ENCODE results near the gene SLX4IP. TPM values are rescaled to one million over a fixed set of nuclear protein-coding genes. Genes with fewer than 3 reads are reported as not detected.
A peak's percentile ranks its signal among the peaks of the same experiment; 100 is the strongest.

The SLX4IP gene
- total and polyA plus RNA-seq, 2 donors (not counting 1 experiment from before 2014, with no cell fraction given), result 1.9 to 8.1 TPM

DNA sequence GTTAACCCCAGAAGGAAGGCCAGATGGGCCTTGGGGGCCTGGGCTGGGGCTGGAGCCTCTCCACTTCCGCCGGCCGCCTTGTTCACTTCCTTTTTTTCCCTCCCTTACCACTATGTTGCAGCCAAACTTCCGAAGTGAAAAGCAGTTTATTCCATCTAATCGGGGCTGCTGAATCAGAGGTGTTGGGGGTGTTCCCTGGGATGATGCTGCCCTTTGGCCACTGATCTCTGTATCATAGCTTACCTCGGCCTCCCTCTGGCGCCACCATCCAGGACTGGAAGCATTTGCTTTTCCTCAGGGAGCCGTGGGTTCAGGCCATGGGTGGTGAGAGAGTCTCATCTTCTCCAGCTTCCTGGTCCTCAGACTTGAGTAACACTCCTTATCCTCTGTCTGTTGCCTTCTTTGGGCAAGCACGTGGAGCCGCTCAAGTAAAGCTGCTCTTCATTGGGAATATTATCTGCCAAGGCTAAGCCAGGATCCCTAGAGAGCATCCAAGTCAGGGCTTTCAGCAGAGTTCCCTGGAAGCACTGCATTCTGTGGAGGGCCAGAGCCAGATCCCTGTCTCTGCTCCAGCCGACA lies 39.6 kb downstream of the SLX4IP start:
- no peaks in the 10 kb centered on the region for H3K4me1 ChIP-seq (ENCODE audit: control insufficient read depth, extremely low read depth, insufficient read depth, low read length)
- H2AFZ ChIP-seq (ENCODE audit: low read length), result no peak overlapping the region
- H3K4me2 ChIP-seq (ENCODE audit: extremely low read depth, insufficient read depth, low read length), result no peak overlapping the region
- H3K79me2 ChIP-seq (ENCODE audit: control insufficient read depth, insufficient read depth, low read length), result no peaks in the 10 kb centered on the region
- no peak for TF ChIP-seq EZH2 (IDR thresholded peaks at IDR 0.05; ENCODE audit: low read length, missing control alignments)
- TF ChIP-seq, protein P1, sequence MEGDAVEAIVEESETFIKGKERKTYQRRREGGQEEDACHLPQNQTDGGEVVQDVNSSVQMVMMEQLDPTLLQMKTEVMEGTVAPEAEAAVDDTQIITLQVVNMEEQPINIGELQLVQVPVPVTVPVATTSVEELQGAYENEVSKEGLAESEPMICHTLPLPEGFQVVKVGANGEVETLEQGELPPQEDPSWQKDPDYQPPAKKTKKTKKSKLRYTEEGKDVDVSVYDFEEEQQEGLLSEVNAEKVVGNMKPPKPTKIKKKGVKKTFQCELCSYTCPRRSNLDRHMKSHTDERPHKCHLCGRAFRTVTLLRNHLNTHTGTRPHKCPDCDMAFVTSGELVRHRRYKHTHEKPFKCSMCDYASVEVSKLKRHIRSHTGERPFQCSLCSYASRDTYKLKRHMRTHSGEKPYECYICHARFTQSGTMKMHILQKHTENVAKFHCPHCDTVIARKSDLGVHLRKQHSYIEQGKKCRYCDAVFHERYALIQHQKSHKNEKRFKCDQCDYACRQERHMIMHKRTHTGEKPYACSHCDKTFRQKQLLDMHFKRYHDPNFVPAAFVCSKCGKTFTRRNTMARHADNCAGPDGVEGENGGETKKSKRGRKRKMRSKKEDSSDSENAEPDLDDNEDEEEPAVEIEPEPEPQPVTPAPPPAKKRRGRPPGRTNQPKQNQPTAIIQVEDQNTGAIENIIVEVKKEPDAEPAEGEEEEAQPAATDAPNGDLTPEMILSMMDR (conservative IDR thresholded peaks at IDR 0.05 in 1 of 2, IDR thresholded peaks at IDR 0.05 in 1 of 2; ENCODE audit: low read depth in 1 of 2, low read length in 2 of 2), result no peak
- DNase-seq (ENCODE audit: low read depth in 2 of 2), result no peak
- no peaks in the 10 kb centered on the region for H3K27me3 ChIP-seq (ENCODE audit: control insufficient read depth, insufficient read depth, low read length)
- H3K36me3 ChIP-seq (ENCODE audit: control insufficient read depth, insufficient read depth, low read length), result no peaks in the 10 kb centered on the region
- H3K27ac ChIP-seq (ENCODE audit: insufficient read depth, low read length), result no peak overlapping the region
- no peak overlapping the region for H3K9ac ChIP-seq (ENCODE audit: insufficient read depth, low read length)
- H3K9me3 ChIP-seq (ENCODE audit: control insufficient read depth, insufficient read depth, low read depth, low read length), result no peaks in the 10 kb centered on the region
- H3K4me3 ChIP-seq (replicated peaks in 1 of 4; ENCODE audit: control extremely low read depth in 1 of 4, insufficient read depth in 1 of 4, low read depth in 3 of 4, low read length in 4 of 4), result no peak overlapping the region
- no peaks in the 10 kb centered on the region for H4K20me1 ChIP-seq (ENCODE audit: control insufficient read depth, extremely low read depth, insufficient read depth, low read length)

- H3K27me3 ChIP-seq (ENCODE audit: control insufficient read depth, insufficient read depth, low read length), result no peaks in the 10 kb centered on the region
- no peaks in the 10 kb centered on the region for H3K9me3 ChIP-seq (ENCODE audit: control insufficient read depth, insufficient read depth, low read depth, low read length)
- no peak overlapping the region for H3K27ac ChIP-seq (ENCODE audit: insufficient read depth, low read length)
- no peaks in the 10 kb centered on the region for H3K36me3 ChIP-seq (ENCODE audit: control insufficient read depth, insufficient read depth, low read length)
- no peak overlapping the region for H2AFZ ChIP-seq (ENCODE audit: low read length)
- H3K4me3 ChIP-seq (replicated peaks in 1 of 4; ENCODE audit: control extremely low read depth in 1 of 4, insufficient read depth in 1 of 4, low read depth in 3 of 4, low read length in 4 of 4), result no peak overlapping the region
- no peak overlapping the region for H3K9ac ChIP-seq (ENCODE audit: insufficient read depth, low read length)
- H3K4me2 ChIP-seq (ENCODE audit: extremely low read depth, insufficient read depth, low read length), result no peak overlapping the region
- H3K4me1 ChIP-seq (ENCODE audit: control insufficient read depth, extremely low read depth, insufficient read depth, low read length), result no peaks in the 10 kb centered on the region
- no peaks in the 10 kb centered on the region for H3K79me2 ChIP-seq (ENCODE audit: control insufficient read depth, insufficient read depth, low read length)
- no peaks in the 10 kb centered on the region for H4K20me1 ChIP-seq (ENCODE audit: control insufficient read depth, extremely low read depth, insufficient read depth, low read length)
- no peak for DNase-seq (ENCODE audit: low read depth in 2 of 2)
- TF ChIP-seq, protein P1 (conservative IDR thresholded peaks at IDR 0.05 in 1 of 2, IDR thresholded peaks at IDR 0.05 in 1 of 2; ENCODE audit: low read depth in 1 of 2, low read length in 2 of 2), result no peak
- TF ChIP-seq EZH2 (IDR thresholded peaks at IDR 0.05; ENCODE audit: low read length, missing control alignments), result no peak
Observed at GRCh38 chr20:10475225-10475624, 40.1 kb downstream of the SLX4IP start.

DNA sequence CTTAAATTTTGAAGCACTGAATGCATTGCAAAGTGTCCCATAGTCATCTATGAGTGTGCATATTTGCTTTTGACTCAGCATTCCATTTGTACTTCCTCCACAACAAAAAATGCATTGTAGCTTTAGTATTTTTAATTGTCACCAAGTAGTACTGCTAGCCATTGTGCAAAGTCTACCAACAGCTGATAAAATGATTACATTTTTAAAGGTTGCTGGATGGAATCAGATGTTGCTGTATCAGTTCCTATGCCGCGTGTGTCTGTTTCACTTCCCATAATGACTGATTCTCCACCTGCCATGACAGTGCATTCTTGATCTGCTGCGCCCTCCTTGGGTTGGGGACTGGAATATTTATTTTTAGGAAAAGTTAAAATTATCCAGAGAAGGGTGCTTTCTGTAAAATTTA lies 41.2 kb downstream of the SLX4IP start:
- H3K27ac ChIP-seq (ENCODE audit: insufficient read depth, low read length), result no peak overlapping the region
- no peak overlapping the region for H2AFZ ChIP-seq (ENCODE audit: low read length)
- no peaks in the 10 kb centered on the region for H3K79me2 ChIP-seq (ENCODE audit: control insufficient read depth, insufficient read depth, low read length)
- H3K9ac ChIP-seq (ENCODE audit: insufficient read depth, low read length), result no peak overlapping the region
- peak in 1 of 2 donors; percentile 29 for DNase-seq (ENCODE audit: low read depth in 2 of 2)
- no peak overlapping the region for H3K4me2 ChIP-seq (ENCODE audit: extremely low read depth, insufficient read depth, low read length)
- H4K20me1 ChIP-seq (ENCODE audit: control insufficient read depth, extremely low read depth, insufficient read depth, low read length), result no peaks in the 10 kb centered on the region
- TF ChIP-seq EZH2 (IDR thresholded peaks at IDR 0.05; ENCODE audit: low read length, missing control alignments), result no peak
- TF ChIP-seq, protein P1 (conservative IDR thresholded peaks at IDR 0.05 in 1 of 2, IDR thresholded peaks at IDR 0.05 in 1 of 2; ENCODE audit: low read depth in 1 of 2, low read length in 2 of 2), result no peak
- no peaks in the 10 kb centered on the region for H3K9me3 ChIP-seq (ENCODE audit: control insufficient read depth, insufficient read depth, low read depth, low read length)
- H3K27me3 ChIP-seq (ENCODE audit: control insufficient read depth, insufficient read depth, low read length), result no peaks in the 10 kb centered on the region
- no peaks in the 10 kb centered on the region for H3K4me1 ChIP-seq (ENCODE audit: control insufficient read depth, extremely low read depth, insufficient read depth, low read length)
- no peaks in the 10 kb centered on the region for H3K36me3 ChIP-seq (ENCODE audit: control insufficient read depth, insufficient read depth, low read length)
- no peak overlapping the region for H3K4me3 ChIP-seq (replicated peaks in 1 of 4; ENCODE audit: control extremely low read depth in 1 of 4, insufficient read depth in 1 of 4, low read depth in 3 of 4, low read length in 4 of 4)
